ENCODE data around the gene SIRT7. TPM values are rescaled to one million over a fixed set of nuclear protein-coding genes. Genes with fewer than 3 reads are reported as not detected.

The SIRT7 gene
- total and polyA plus RNA-seq, 2 donors (not counting 3 experiments of a cell fraction or from before 2014, with no cell fraction given), result 11.6 to 28.8 TPM

DNA sequence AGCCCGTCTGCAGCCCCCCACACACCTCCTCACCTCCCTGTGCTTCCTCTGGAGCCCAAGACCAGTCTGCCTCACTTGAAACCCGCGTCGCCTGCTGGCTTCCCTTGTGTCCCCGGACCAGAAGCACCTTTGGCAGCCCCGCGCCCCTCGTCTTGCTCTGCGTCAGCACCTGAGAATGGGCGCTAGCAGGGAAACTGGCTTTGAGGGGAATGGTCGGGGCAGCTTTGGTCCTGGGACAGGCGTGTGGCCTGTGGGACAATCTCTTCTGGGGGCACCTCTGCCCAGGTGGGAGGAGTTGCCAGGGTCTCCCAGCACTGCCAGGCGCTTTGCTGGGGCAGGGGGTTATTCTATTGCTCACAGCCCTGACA lies 13.2 kb upstream of the SIRT7 start:
- H3K36me3 ChIP-seq (ENCODE audit: control insufficient read depth in 2 of 2, extremely low read depth in 1 of 2, insufficient read depth in 2 of 2, low read length in 2 of 2), result peaks cover 0 to 5% of the 10 kb centered on the region in 2 experiments
- dilution Hi-C loops (cut with MboI; ENCODE audit: extremely low pct_ligation_motif_present, low sequenced_read_pairs), result no loop called here
- intact Hi-C loops (cut with micrococcal nuclease), result no loop called here
- no peak overlapping the region for H3K4me2 ChIP-seq (ENCODE audit: insufficient read depth, low read length)
- no TSS peak for BruUV-seq (replicated peaks)
- no peaks in the 10 kb centered on the region for H4K20me1 ChIP-seq (replicated peaks; ENCODE audit: control insufficient read depth, extremely low read depth, insufficient read depth, low read length)
- H3K4me3 ChIP-seq (replicated peaks in 1 of 3; ENCODE audit: insufficient read depth in 1 of 3, low read depth in 1 of 3, low read length in 3 of 3), result no peak overlapping the region
- TF ChIP-seq POLR2AphosphoS5 (IDR thresholded peaks at IDR 0.05; ENCODE audit: insufficient read depth, low read depth, low read length) (peak; percentile 6), MAX (IDR thresholded peaks at IDR 0.05; ENCODE audit: insufficient read depth, insufficient read length) (no peak)
- ChIA-PET POLR2A (no interaction called here), CTCF (interaction anchor here (1.2 kb wide), 1 partner anchor 89 kb away, joined by 4 read pairs; no protein-coding TSS in a partner anchor)
- H3K9ac ChIP-seq (replicated peaks; ENCODE audit: extremely low read depth, insufficient read depth, low read length), result no peak overlapping the region
- H3K27ac ChIP-seq (ENCODE audit: insufficient read depth, low read depth, low read length), result no peak overlapping the region
- DNase-seq (ENCODE audit: low read depth, low spot score) (no peak), FAIRE-seq (no peak)
- H3K9me3 ChIP-seq (replicated peaks; ENCODE audit: control insufficient read depth, insufficient read depth, low read length), result no peaks in the 10 kb centered on the region
- no peak overlapping the region for H2AFZ ChIP-seq (ENCODE audit: low read depth, low read length)
- H3K9me1 ChIP-seq (replicated peaks; ENCODE audit: control insufficient read depth, extremely low read depth, insufficient read depth, low read length), result no peaks in the 10 kb centered on the region
- H3K4me1 ChIP-seq (ENCODE audit: control insufficient read depth, extremely low read depth, insufficient read depth, low read length), result peaks cover 6% of the 10 kb centered on the region
- H3K79me2 ChIP-seq (ENCODE audit: control insufficient read depth, insufficient read depth, low read length), result peaks cover 13% of the 10 kb centered on the region
- H3K27me3 ChIP-seq (ENCODE audit: control insufficient read depth in 2 of 2, insufficient read depth in 2 of 2, low read length in 2 of 2), result no peaks in the 10 kb centered on the region

DNA sequence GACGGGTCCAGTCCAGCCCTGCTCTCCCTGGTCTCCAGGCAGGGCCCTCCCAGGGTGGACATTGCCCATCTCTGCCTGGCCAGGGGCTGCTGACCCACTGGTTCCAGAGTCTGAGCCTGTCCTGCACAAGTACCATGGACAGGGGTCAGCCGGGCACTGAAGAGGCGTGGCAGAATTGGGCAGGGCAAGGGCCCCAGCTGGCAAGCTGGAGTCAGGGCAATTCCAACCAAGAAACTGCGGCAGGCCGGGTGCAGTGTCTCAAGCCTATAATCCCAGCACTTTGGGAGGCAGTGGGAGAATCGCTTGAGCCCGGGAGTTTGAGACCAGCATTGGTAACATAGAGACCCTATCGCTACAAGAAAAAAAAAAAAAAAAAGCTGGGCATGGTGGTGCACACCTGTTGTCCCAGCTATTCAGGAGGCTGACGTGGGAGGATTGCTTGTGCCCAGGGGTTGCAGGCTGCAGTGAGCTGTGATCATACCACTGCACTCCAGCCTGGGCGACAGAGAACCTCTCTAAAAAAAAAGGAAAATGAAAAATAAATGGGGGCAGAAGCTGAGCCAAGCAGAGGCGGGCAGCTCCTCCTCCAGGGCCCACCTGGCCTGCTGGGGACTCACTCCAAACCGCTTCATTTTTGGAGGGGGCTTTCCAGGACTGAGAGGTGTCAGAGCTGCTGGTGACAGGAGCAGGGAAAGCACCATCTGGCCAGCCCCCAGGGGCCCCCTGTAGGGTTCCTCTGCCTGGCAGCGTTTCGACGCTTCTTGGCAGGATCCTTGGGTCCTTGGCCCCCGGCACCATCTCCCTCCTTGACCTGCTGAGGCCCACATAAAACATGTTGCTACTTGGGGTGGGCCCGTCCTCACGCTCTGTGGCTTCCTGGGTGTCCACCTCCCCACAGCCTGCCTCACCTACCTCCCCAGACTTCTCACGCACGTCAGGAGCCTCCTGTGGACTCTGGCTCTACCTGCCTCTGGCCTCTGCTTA lies 12.5 kb upstream of the SIRT7 start:
- dilution Hi-C loops (cut with MboI; ENCODE audit: extremely low pct_ligation_motif_present, low sequenced_read_pairs), result no loop called here
- Histone ChIP-seq H3K9ac (replicated peaks; ENCODE audit: extremely low read depth, insufficient read depth, low read length) (no peak overlapping the region), H3K27me3 (ENCODE audit: control insufficient read depth in 2 of 2, insufficient read depth in 2 of 2, low read length in 2 of 2) (no peaks in the 10 kb centered on the region), H4K20me1 (replicated peaks; ENCODE audit: control insufficient read depth, extremely low read depth, insufficient read depth, low read length) (no peaks in the 10 kb centered on the region), H3K79me2 (ENCODE audit: control insufficient read depth, insufficient read depth, low read length) (peaks cover 16% of the 10 kb centered on the region), H3K9me1 (replicated peaks; ENCODE audit: control insufficient read depth, extremely low read depth, insufficient read depth, low read length) (no peaks in the 10 kb centered on the region), H3K4me3 (replicated peaks in 1 of 3; ENCODE audit: insufficient read depth in 1 of 3, low read depth in 1 of 3, low read length in 3 of 3) (no peak overlapping the region), H3K4me1 (ENCODE audit: control insufficient read depth, extremely low read depth, insufficient read depth, low read length) (peaks cover 9% of the 10 kb centered on the region), H3K4me2 (ENCODE audit: insufficient read depth, low read length) (no peak overlapping the region), H3K27ac (ENCODE audit: insufficient read depth, low read depth, low read length) (no peak overlapping the region), H3K9me3 (replicated peaks; ENCODE audit: control insufficient read depth, insufficient read depth, low read length) (no peaks in the 10 kb centered on the region), H2AFZ (ENCODE audit: low read depth, low read length) (no peak overlapping the region), H3K36me3 (ENCODE audit: control insufficient read depth in 2 of 2, extremely low read depth in 1 of 2, insufficient read depth in 2 of 2, low read length in 2 of 2) (peaks cover 0 to 5% of the 10 kb centered on the region in 2 experiments)
- FAIRE-seq (no peak), DNase-seq (ENCODE audit: low read depth, low spot score) (no peak)
- CTCF ChIA-PET, result interaction anchor here (1.2 to 1.3 kb wide), 2 partner anchors 29 to 89 kb away, joined by 4 to 5 read pairs; no protein-coding TSS in a partner anchor
- no TSS peak for BruUV-seq (replicated peaks)
- POLR2A ChIA-PET, result no interaction called here
- intact Hi-C loops (cut with micrococcal nuclease), result no loop called here
- TF ChIP-seq POLR2AphosphoS5 (IDR thresholded peaks at IDR 0.05; ENCODE audit: insufficient read depth, low read depth, low read length), result no peak
- no peak for TF ChIP-seq EZH2 (IDR thresholded peaks at IDR 0.05; ENCODE audit: borderline replicate concordance, low read depth, low read length, severe bottlenecking)
- TF ChIP-seq POLR2A (IDR thresholded peaks at IDR 0.05; ENCODE audit: low read depth, low read length), result no peak
- TF ChIP-seq MYC (IDR thresholded peaks at IDR 0.05; ENCODE audit: low read depth, low read length), result no peak
- TF ChIP-seq GATA2 (IDR thresholded peaks at IDR 0.05; ENCODE audit: insufficient read depth, insufficient read length, low read depth, low read length), result no peak
- no peak for TF ChIP-seq MAX (IDR thresholded peaks at IDR 0.05; ENCODE audit: insufficient read depth, insufficient read length)
- no peak for TF ChIP-seq JUN (IDR thresholded peaks at IDR 0.05; ENCODE audit: borderline replicate concordance, insufficient read depth, insufficient read length, low read depth)
- TF ChIP-seq FOS (IDR thresholded peaks at IDR 0.05; ENCODE audit: borderline replicate concordance, insufficient read depth, low read length), result no peak
- TF ChIP-seq, protein P1, sequence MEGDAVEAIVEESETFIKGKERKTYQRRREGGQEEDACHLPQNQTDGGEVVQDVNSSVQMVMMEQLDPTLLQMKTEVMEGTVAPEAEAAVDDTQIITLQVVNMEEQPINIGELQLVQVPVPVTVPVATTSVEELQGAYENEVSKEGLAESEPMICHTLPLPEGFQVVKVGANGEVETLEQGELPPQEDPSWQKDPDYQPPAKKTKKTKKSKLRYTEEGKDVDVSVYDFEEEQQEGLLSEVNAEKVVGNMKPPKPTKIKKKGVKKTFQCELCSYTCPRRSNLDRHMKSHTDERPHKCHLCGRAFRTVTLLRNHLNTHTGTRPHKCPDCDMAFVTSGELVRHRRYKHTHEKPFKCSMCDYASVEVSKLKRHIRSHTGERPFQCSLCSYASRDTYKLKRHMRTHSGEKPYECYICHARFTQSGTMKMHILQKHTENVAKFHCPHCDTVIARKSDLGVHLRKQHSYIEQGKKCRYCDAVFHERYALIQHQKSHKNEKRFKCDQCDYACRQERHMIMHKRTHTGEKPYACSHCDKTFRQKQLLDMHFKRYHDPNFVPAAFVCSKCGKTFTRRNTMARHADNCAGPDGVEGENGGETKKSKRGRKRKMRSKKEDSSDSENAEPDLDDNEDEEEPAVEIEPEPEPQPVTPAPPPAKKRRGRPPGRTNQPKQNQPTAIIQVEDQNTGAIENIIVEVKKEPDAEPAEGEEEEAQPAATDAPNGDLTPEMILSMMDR (IDR thresholded peaks at IDR 0.05; ENCODE audit: extremely low read depth in 1 of 2, insufficient read depth in 1 of 2, low read depth in 1 of 2, low read length in 2 of 2), result no peak
